DMS 273 (cell line): ENCODE results near the gene C1orf74.
A peak's percentile ranks its signal among the peaks of the same experiment; 100 is the strongest.
"Not testable (repeated sequence)": the region's sequence is repeated elsewhere in the genome, so short reads cannot be mapped to it uniquely, and the experiment has no call there.

Experiments used
- DNase-seq: peaks from one replicate; lab custom pipeline; 2025; ENCODE audit not compliant: unreplicated experiment; lab: John Stamatoyannopoulos, UW

C1orf74 gene

GRCh38 chr1:209805875-209806760 is 21.8 kb upstream of the C1orf74 start, which contains the start of gene IRF6:
Gene IRF6, minus strand, starts transcription at chr1:209806142. Its CDS starts 4,729 bp downstream, at chr1:209801413.
- no peak for DNase-seq

- no peak for DNase-seq
These were observed 21.0 kb upstream of the C1orf74 start for GRCh38 chr1:209805341-209805781.

- DNase-seq: no peak
These were observed 19.2 kb upstream of the C1orf74 start for GRCh38 chr1:209803568-209803967.

GRCh38 chr1:209802780-209803152 is 18.4 kb upstream of the C1orf74 start:
- DNase-seq: no peak

GRCh38 chr1:209802117-209802779 is 17.9 kb upstream of the C1orf74 start:
- DNase-seq: peak; percentile 52

- DNase-seq: peak; percentile 69
These were observed 16.9 kb upstream of the C1orf74 start for GRCh38 chr1:209800984-209801834.

GRCh38 chr1:209797978-209798639 is 13.8 kb upstream of the C1orf74 start:
- DNase-seq: peak; percentile 23

- DNase-seq: not testable (repeated sequence)
These were observed 9.4 kb upstream of the C1orf74 start for GRCh38 chr1:209793711-209794110.

- no peak for DNase-seq
These were observed 7.6 kb upstream of the C1orf74 start for GRCh38 chr1:209791920-209792319.

GRCh38 chr1:209790286-209791193 is 6.2 kb upstream of the C1orf74 start:
- no peak for DNase-seq

GRCh38 chr1:209789245-209789644 is 4.9 kb upstream of the C1orf74 start:
- DNase-seq: no peak

- peak; percentile 26 for DNase-seq
These were observed 3.2 kb upstream of the C1orf74 start for GRCh38 chr1:209787551-209787950.

- DNase-seq: peak; percentile 26
These were observed 1.8 kb upstream of the C1orf74 start for GRCh38 chr1:209786146-209786545.

GRCh38 chr1:209785592-209785991 is 1.2 kb upstream of the C1orf74 start:
- no peak for DNase-seq

- peak; percentile 87 for DNase-seq
These were observed 973 bp downstream of the C1orf74 start for GRCh38 chr1:209783386-209783785.

- DNase-seq: no peak
These were observed 4.1 kb downstream of the C1orf74 start for GRCh38 chr1:209780268-209780667.

GRCh38 chr1:209778102-209778501 is 6.3 kb downstream of the C1orf74 start:
- DNase-seq: no peak

GRCh38 chr1:209777587-209777986 is 6.8 kb downstream of the C1orf74 start:
- DNase-seq: no peak

- no peak for DNase-seq
These were observed 8.7 kb downstream of the C1orf74 start for GRCh38 chr1:209775678-209776077.

GRCh38 chr1:209774592-209774991 is 9.8 kb downstream of the C1orf74 start:
- no peak for DNase-seq
